Uterus (tissue), 4 donors: Measurements from ENCODE around the gene TMEM266. TPM values are rescaled to one million over a fixed set of nuclear protein-coding genes. Genes with fewer than 3 reads are reported as not detected.
"Not testable (repeated sequence)": the region's sequence is repeated elsewhere in the genome, so short reads cannot be mapped to it uniquely, and the experiment has no call there.

Experiments used
- DNase-seq, 2 donors: peaks; one replicate each; pipeline ENCODE4 v3.0.0-alpha.2; 2019 to 2020
- H3K27ac ChIP-seq, 2 donors: fragments of 200-600 bp; sonication (generic); 1 replicate in 1 of 2; 2 replicates in 1 of 2; pipeline ENCODE4 v1.5.1; 2016 to 2018
- H3K27me3 ChIP-seq, 2 donors: fragments of 200-600 bp; sonication (generic); one replicate each; pipeline ENCODE4 v1.5.1; 2018 to 2019; ENCODE audit warnings: control low read depth in 1 of 2
- H3K36me3 ChIP-seq, 2 donors: fragments of 200-600 bp; sonication (generic); one replicate each; pipeline ENCODE4 v1.5.1; 2019; ENCODE audit warnings: control low read depth in 1 of 2
- H3K4me1 ChIP-seq, 2 donors: fragments of 200-600 bp; sonication (generic); one replicate each; pipeline ENCODE4 v1.5.1; 2018 to 2019; ENCODE audit warnings: control low read depth in 1 of 2
- H3K4me3 ChIP-seq, 2 donors: fragments of 200-600 bp; sonication (generic); 1 replicate in 1 of 2; 2 replicates in 1 of 2; pipeline ENCODE4 v1.5.1; 2018 to 2019; ENCODE audit warnings: mild to moderate bottlenecking in 1 of 2
- H3K9me3 ChIP-seq, 2 donors: fragments of 200-600 bp; sonication (generic); one replicate each; pipeline ENCODE4 v1.5.1; 2019; ENCODE audit warnings: control low read depth in 1 of 2
- POLR2A ChIP-seq, 2 donors: fragments of 450-650 bp; IDR thresholded peaks; one replicate each; pipeline ENCODE4 v1.6.1; 2016; ENCODE audit warnings: antibody characterized with exemption in 2 of 2, mild to moderate bottlenecking in 1 of 2, moderate library complexity in 1 of 2
- intact Hi-C: fragments of 100-400 bp; cut with DNase I; formaldehyde crosslinking; loops from one replicate; pipeline ENCODE4 v1.15.1; 2023; ENCODE audit warnings: low total_unique reads
- total RNA-seq, 4 donors: library from RNA; depleted of rRNA in 3 of 4; stranded (reverse); fragments of >200 nt in 3 of 4; gene quantifications; one replicate each; pipeline versions ENCODE4 v1.1.0 to v1.2.4, GENCODE V29; 2014 to 2023
- TF ChIP-seq, protein P1 (sequence below), 4 experiments: fragments of 200-600 bp in 2 of 4; fragments of 450-650 bp in 2 of 4; sonication (generic) in 2 of 4; IDR thresholded peaks; one replicate each; pipeline ENCODE4 v1.5.1; 2016 to 2019; ENCODE audit warnings: antibody characterized with exemption in 4 of 4, mild to moderate bottlenecking in 2 of 4, moderate library complexity in 1 of 4
- donor health status: DM: yes; HTN: yes; CAD: no.

TMEM266 gene
- total RNA-seq, 4 donors from 2014 or later, result 0.35 TPM; not detected in 3

DNA sequence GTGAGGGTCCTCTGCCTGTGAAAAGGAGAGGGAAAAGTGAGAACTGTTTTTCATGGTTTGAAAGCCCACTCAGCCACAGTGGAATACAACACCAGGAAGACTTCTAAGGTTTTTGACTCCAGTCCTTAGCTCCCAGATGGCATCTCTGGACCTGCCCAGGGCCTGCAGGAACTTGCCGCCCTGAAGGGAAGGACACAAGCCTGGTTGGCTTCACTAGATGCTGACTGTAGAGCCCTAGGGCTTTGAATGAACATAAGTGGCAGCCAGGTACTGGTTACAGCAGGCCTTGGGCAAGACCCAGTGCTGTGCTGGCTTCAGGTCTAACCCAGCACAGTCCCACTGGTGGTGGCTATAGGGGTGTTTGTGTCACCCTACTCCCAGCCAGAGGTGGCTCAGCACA lies 21.3 kb upstream of the TMEM266 start:
- TF ChIP-seq POLR2A (IDR thresholded peaks at IDR 0.05), result no peak
- TF ChIP-seq, protein P1, sequence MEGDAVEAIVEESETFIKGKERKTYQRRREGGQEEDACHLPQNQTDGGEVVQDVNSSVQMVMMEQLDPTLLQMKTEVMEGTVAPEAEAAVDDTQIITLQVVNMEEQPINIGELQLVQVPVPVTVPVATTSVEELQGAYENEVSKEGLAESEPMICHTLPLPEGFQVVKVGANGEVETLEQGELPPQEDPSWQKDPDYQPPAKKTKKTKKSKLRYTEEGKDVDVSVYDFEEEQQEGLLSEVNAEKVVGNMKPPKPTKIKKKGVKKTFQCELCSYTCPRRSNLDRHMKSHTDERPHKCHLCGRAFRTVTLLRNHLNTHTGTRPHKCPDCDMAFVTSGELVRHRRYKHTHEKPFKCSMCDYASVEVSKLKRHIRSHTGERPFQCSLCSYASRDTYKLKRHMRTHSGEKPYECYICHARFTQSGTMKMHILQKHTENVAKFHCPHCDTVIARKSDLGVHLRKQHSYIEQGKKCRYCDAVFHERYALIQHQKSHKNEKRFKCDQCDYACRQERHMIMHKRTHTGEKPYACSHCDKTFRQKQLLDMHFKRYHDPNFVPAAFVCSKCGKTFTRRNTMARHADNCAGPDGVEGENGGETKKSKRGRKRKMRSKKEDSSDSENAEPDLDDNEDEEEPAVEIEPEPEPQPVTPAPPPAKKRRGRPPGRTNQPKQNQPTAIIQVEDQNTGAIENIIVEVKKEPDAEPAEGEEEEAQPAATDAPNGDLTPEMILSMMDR (IDR thresholded peaks at IDR 0.05), result no peak
- DNase-seq, result no peak
- no peaks in the 10 kb centered on the region for H3K36me3 ChIP-seq
- H3K27me3 ChIP-seq, result no peaks in the 10 kb centered on the region
- no peak overlapping the region for H3K4me3 ChIP-seq
- no peaks in the 10 kb centered on the region for H3K9me3 ChIP-seq
- no peak overlapping the region for H3K27ac ChIP-seq
- intact Hi-C loops, result no loop called here
- H3K4me1 ChIP-seq, result no peaks in the 10 kb centered on the region

DNA sequence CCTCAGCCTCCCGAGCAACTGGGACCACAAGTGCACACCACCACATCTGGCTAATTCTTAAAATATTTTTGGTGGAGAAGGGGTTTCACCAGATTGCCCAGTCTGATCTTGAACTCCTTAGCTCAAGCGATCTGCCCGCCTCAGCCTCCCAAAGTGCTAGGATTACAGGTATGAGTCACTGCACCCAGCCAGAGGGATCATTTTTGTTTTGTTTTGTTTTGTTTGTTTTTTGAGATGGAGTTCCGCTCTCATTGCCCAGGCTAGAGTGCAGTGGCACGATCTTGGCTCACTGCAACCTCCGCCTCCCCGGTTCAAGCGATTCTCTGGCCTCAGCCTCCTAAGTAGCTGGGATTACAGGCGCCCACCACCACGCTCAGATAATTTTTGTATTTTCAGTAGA lies 5.6 kb upstream of the TMEM266 start:
- intact Hi-C loops, H3K27me3 ChIP-seq: not testable (repeated sequence)

DNA sequence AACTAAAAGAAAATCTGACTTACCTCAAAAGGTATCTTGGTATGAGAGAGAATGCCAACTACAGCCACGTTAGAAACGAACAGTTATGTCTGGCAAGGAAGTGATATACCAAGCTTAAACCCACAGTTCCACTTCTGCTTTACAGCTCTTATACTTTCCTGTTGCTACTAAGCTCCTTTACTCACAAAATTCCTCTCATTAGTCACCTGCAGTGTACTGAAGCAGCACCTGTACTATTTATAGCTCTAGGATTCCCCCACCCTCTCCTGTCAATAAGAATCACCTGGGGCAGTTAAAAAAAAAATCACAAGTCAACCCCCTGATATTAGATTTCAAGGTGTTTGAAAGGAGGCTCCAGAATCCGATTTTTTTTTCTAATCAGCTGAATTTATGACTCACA lies 2.9 kb upstream of the TMEM266 start:
- TF ChIP-seq, protein P1 (IDR thresholded peaks at IDR 0.05), result no peak
- no peak for TF ChIP-seq POLR2A (IDR thresholded peaks at IDR 0.05)
- no peak overlapping the region for H3K4me3 ChIP-seq
- no peaks in the 10 kb centered on the region for H3K9me3 ChIP-seq
- no peaks in the 10 kb centered on the region for H3K27me3 ChIP-seq
- H3K36me3 ChIP-seq, result no peaks in the 10 kb centered on the region
- peaks cover 0 to 4% of the 10 kb centered on the region in 2 donors for H3K4me1 ChIP-seq
- no peak for DNase-seq
- intact Hi-C loops, result no loop called here
- H3K27ac ChIP-seq, result no peak overlapping the region

More for the DNA sequence above, 5.6 kb upstream of the TMEM266 start:
- not testable (repeated sequence) for H3K27ac ChIP-seq, H3K36me3 ChIP-seq, H3K9me3 ChIP-seq, H3K4me3 ChIP-seq, H3K4me1 ChIP-seq, DNase-seq

DNA sequence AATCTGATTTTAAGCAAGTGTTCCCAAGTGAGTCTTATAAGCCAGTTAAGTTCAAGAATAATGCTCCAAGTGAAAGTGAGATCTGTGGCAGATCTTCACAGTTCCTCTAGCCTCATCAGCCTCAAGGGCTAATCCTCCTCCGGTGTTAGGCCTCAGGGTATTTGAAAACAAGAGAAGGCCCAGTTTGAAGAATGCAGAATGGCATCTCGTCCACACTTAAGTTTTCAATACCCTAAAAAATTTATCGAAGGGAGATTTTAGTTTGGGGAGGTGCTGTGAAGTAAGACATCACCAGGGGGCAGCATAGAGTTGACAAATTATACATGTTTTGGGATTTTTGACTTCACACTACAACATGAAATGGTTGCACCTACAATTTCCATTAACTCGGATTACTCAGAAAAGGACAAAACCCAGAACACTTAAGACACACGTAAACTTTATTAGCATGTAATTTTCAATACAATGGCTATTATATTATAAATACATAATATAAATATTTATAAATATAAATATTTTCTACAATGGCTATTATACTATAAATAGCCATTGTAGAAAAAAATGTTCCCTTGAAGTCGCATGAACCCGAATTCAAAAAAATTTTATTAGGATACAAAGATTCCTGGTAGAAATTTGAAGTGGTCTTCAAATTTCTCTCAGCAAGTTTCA lies 2.3 kb upstream of the TMEM266 start:
- H3K4me3 ChIP-seq, result no peak overlapping the region
- H3K9me3 ChIP-seq, result no peaks in the 10 kb centered on the region
- no peak for DNase-seq
- peaks cover 0 to 4% of the 10 kb centered on the region in 2 donors for H3K4me1 ChIP-seq
- H3K27ac ChIP-seq, result no peak overlapping the region
- TF ChIP-seq, protein P1 (IDR thresholded peaks at IDR 0.05), result peak; percentile 43 to 66 (median 54)
- TF ChIP-seq POLR2A (IDR thresholded peaks at IDR 0.05), result no peak
- H3K36me3 ChIP-seq, result no peaks in the 10 kb centered on the region
- intact Hi-C loops, result no loop called here
- H3K27me3 ChIP-seq, result no peaks in the 10 kb centered on the region

DNA sequence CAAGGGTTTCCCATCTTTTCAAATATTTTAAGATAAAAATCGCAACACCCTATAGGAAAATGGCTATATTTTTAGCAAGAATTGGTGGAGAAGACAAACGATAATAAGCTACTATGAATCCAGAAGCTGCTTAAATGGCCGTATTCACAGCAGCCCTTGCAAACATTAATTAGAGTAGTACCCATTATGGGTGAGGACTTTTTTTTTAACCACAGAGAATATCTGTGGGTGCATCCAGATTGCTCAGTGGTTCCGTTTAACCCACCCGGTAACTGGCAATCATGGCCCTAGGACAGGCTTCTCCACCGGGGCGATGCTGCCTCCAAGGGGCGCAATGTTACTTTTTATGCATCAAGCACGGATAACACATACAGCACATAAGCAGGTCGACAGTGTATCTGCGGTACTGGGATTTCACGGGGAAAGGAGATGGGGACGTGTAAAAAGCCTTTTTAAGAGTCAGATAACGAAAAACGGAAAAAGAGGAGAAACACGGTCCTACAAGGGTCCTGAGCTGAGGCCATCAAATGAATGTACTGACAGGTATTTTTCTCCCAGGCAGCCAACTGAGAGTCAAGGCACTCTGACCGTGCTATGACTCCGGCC lies 968 bp upstream of the TMEM266 start:
- no peaks in the 10 kb centered on the region for H3K9me3 ChIP-seq
- DNase-seq, result no peak
- H3K27me3 ChIP-seq, result no peaks in the 10 kb centered on the region
- peaks cover 0 to 4% of the 10 kb centered on the region in 2 donors for H3K4me1 ChIP-seq
- intact Hi-C loops, result no loop called here
- no peaks in the 10 kb centered on the region for H3K36me3 ChIP-seq
- TF ChIP-seq, protein P1 (IDR thresholded peaks at IDR 0.05), result no peak
- no peak for TF ChIP-seq POLR2A (IDR thresholded peaks at IDR 0.05)
- no peak overlapping the region for H3K27ac ChIP-seq
- H3K4me3 ChIP-seq, result peak overlapping the region; percentile 40 to 53
